Measurements from ENCODE around the gene UBE2E2.

GRCh38 chr3:23395115-23395514, 192.0 kb downstream of the UBE2E2 start:
- TF ChIP-seq ZNF138 (tag by site-specific recombination; IDR thresholded peaks at IDR 0.05; ENCODE audit: borderline replicate concordance) (no peak), ZNF24 (tag by site-specific recombination; IDR thresholded peaks at IDR 0.05) (no peak)

Data from HEK293 (cell line).